Colonic mucosa (tissue), 4 donors: ENCODE data around the gene KIAA1549. TPM values are rescaled to one million over a fixed set of nuclear protein-coding genes. Genes with fewer than 3 reads are reported as not detected.

ENCODE experiments used
- DNase-seq: peaks from one replicate; pipeline ENCODE4 v3.0.0-alpha.2; 2020
- H3K27ac ChIP-seq: fragments of 200-600 bp; one replicate; pipeline ENCODE4 v1.8.0; 2021
- H3K27me3 ChIP-seq: fragments of 200-600 bp; one replicate; pipeline ENCODE4 v1.8.0; 2021
- H3K36me3 ChIP-seq: fragments of 200-600 bp; one replicate; pipeline ENCODE4 v1.8.0; 2021
- H3K4me1 ChIP-seq: fragments of 200-600 bp; one replicate; pipeline ENCODE4 v1.8.0; 2021; ENCODE audit warnings: mild to moderate bottlenecking
- H3K4me3 ChIP-seq: fragments of 200-600 bp; one replicate; pipeline ENCODE4 v1.8.0; 2021
- H3K9ac ChIP-seq, 2 donors: one replicate each; pipeline ENCODE4 v1.7.0; 2013; ENCODE audit warnings: control low read depth in 2 of 2, low read depth in 2 of 2, low read length in 2 of 2
- H3K9me3 ChIP-seq: fragments of 200-600 bp; one replicate; pipeline ENCODE4 v1.8.0; 2021
- intact Hi-C: fragments of 100-400 bp; cut with DNase I; formaldehyde crosslinking; loops from one replicate; pipeline ENCODE4 v1.14.1; 2022
- total RNA-seq, 2 donors: library from RNA; stranded (reverse); fragmentation: NEBNext Ultra II Directional in 1 of 2; extraction: Animal tissue kit (Norgen Biotek cat#: 25700) in 1 of 2; gene quantifications; one replicate each; pipeline ENCODE4 v1.2.1, GENCODE V29; 2021
- TF ChIP-seq, protein P1 (sequence below): fragments of 200-600 bp; IDR thresholded peaks from one replicate; pipeline ENCODE4 v1.8.0; 2022; ENCODE audit warnings: antibody characterized with exemption, mild to moderate bottlenecking
- donor health status: healthy.
- donor health status: DM: no; HTN: no; CAD: no.
- donor health status: DM: no; HTN: no; CAD: no.

Gene KIAA1549
- total RNA-seq, 2 donors from 2014 or later, result 2.9 to 3.5 TPM

DNA sequence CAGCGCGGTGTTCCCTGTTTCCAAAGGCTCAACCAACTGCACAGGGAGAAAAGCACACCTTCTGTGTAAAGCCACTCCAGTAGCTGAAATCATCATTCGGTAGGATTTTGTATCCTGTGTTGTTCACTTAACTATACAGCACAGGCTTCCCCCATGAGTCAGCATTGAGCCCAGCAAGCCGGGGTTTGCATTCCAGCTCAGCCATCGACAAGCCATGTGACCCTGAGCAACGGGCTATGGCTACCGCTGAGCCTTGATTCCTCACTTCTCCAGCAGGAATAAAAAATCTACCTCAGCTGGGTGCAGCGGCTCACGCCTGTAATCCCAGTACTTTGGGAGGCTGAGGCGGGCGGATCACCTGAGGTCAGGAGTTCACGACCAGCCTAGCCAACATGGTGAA lies 139.1 kb downstream of the KIAA1549 start:
- intact Hi-C loops, result no loop called here
- H3K9ac ChIP-seq, result no peak overlapping the region
- H3K4me1 ChIP-seq, result no peaks in the 10 kb centered on the region
- no peak overlapping the region for H3K4me3 ChIP-seq
- DNase-seq, result no peak
- no peak overlapping the region for H3K27ac ChIP-seq
- no peaks in the 10 kb centered on the region for H3K27me3 ChIP-seq
- H3K36me3 ChIP-seq, result no peaks in the 10 kb centered on the region
- TF ChIP-seq, protein P1, sequence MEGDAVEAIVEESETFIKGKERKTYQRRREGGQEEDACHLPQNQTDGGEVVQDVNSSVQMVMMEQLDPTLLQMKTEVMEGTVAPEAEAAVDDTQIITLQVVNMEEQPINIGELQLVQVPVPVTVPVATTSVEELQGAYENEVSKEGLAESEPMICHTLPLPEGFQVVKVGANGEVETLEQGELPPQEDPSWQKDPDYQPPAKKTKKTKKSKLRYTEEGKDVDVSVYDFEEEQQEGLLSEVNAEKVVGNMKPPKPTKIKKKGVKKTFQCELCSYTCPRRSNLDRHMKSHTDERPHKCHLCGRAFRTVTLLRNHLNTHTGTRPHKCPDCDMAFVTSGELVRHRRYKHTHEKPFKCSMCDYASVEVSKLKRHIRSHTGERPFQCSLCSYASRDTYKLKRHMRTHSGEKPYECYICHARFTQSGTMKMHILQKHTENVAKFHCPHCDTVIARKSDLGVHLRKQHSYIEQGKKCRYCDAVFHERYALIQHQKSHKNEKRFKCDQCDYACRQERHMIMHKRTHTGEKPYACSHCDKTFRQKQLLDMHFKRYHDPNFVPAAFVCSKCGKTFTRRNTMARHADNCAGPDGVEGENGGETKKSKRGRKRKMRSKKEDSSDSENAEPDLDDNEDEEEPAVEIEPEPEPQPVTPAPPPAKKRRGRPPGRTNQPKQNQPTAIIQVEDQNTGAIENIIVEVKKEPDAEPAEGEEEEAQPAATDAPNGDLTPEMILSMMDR, result no peak
- H3K9me3 ChIP-seq, result no peaks in the 10 kb centered on the region

DNA sequence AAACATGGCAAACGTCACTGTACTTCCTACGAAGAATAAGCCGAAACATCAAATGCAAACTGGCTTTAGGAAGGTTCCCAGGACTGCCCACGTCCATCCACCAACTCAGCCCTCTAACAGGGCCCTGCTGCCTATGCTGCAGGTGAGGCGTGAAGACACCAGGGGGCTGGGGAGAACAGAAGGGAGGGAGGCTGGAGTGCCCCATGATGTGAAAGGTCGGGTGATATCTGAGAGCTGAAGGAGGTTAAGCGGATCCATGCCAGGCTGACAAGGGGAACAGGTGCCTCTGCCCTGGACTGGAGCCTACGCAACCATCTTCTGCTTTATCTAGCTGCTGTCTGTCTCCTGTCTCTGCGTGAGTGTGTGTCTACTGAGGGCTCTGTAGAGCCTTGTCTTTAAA lies 143.0 kb downstream of the KIAA1549 start:
- Histone ChIP-seq H3K4me1 (no peaks in the 10 kb centered on the region), H3K36me3 (no peaks in the 10 kb centered on the region), H3K4me3 (no peak overlapping the region), H3K9ac (no peak overlapping the region), H3K9me3 (no peaks in the 10 kb centered on the region), H3K27ac (no peak overlapping the region), H3K27me3 (no peaks in the 10 kb centered on the region)
- intact Hi-C loops, result no loop called here
- no peak for DNase-seq
- TF ChIP-seq, protein P1, result no peak

DNA sequence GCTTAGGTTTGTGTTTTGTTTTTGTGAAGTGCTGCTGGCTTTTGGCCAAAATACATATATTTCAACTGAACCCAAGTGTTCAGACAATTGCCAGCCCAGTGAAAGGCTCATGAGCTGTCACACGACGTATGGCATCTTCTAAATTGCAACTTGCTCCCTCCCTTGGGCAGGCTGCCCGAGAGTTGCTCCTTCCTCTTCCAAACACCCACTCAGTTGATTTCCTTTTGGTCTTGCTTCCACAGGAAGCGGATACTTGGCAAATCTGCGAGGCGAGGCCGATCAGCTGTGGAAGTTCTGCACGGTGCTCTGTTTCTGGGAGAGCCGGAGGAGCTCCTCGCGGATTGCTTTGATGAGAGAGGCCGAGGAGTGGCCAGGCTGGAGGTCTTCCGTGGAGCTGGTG lies 143.6 kb downstream of the KIAA1549 start:
- H3K9me3 ChIP-seq, result no peaks in the 10 kb centered on the region
- no peaks in the 10 kb centered on the region for H3K27me3 ChIP-seq
- no peak for DNase-seq
- TF ChIP-seq, protein P1, result no peak
- no peaks in the 10 kb centered on the region for H3K36me3 ChIP-seq
- H3K27ac ChIP-seq, result no peak overlapping the region
- no peak overlapping the region for H3K9ac ChIP-seq
- intact Hi-C loops, result no loop called here
- H3K4me1 ChIP-seq, result no peaks in the 10 kb centered on the region
- H3K4me3 ChIP-seq, result no peak overlapping the region

DNA sequence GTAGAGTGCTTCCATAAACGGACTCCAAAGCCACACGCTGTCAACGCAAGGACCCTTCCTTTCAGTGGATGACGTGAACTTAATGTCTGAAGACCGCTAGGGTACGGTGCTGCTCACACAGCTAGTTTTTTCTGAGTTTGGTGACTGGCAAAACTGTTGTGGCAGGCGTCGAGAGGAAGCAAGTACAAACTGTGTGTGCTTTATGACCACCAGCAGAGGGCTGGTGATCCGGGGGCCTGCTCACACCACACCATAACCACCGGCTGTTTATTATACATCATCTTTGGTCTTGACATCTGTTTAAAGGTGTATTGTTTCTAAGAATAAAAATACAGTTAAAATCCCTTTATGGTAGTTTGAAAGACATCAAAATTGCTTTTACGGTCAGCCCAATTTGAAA lies 146.1 kb downstream of the KIAA1549 start:
- Histone ChIP-seq H3K4me1 (no peaks in the 10 kb centered on the region), H3K9ac (no peak overlapping the region), H3K9me3 (no peaks in the 10 kb centered on the region), H3K27ac (no peak overlapping the region), H3K36me3 (no peaks in the 10 kb centered on the region), H3K27me3 (no peaks in the 10 kb centered on the region), H3K4me3 (no peak overlapping the region)
- intact Hi-C loops, result no loop called here
- TF ChIP-seq, protein P1, result no peak
- DNase-seq, result no peak

DNA sequence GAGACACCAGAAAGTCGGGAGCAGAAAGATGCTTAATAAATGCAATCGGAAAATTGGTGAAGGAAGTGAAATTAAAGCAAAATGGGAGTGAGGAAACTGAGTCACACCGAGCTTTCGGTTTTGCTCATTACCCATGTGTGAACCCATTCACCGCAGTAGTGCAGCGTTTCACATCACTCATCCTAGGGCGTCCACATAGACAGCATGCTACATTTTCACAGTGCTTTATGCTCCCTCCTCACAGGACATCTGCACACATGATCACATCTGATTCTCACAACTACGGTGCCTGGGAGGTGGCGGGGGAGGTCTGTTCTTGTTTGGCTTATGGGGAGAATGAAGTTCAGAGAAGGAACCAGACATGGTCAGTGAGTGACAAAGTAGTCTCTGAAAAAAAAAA lies 146.6 kb downstream of the KIAA1549 start:
- intact Hi-C loops, result no loop called here
- no peaks in the 10 kb centered on the region for H3K27me3 ChIP-seq
- TF ChIP-seq, protein P1, result no peak
- H3K4me1 ChIP-seq, result no peaks in the 10 kb centered on the region
- no peak overlapping the region for H3K9ac ChIP-seq
- H3K9me3 ChIP-seq, result no peaks in the 10 kb centered on the region
- no peaks in the 10 kb centered on the region for H3K36me3 ChIP-seq
- H3K27ac ChIP-seq, result no peak overlapping the region
- DNase-seq, result no peak
- H3K4me3 ChIP-seq, result no peak overlapping the region

DNA sequence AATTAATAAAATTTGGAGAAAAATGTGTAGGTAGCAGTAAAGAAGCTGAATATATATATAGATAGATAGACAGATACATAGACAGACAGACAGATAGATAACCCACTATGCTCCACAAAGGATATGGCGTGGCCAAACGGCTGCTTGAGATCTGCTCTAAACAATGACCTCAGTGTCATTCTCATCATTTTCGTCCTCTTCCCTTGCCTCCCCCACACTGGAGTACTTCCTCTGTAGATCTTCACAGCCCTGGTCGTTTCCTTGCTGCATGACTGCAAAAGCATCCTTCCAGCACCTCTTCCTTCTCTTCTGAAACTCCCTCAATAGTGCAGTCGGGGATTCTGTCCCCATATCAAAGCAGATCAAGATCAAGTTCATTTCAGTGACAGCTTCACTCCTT lies 147.6 kb downstream of the KIAA1549 start:
- no peak for DNase-seq
- no peaks in the 10 kb centered on the region for H3K4me1 ChIP-seq
- no peaks in the 10 kb centered on the region for H3K36me3 ChIP-seq
- TF ChIP-seq, protein P1, result no peak
- no peaks in the 10 kb centered on the region for H3K9me3 ChIP-seq
- intact Hi-C loops, result no loop called here
- H3K9ac ChIP-seq, result no peak overlapping the region
- H3K4me3 ChIP-seq, result no peak overlapping the region
- H3K27ac ChIP-seq, result no peak overlapping the region
- no peaks in the 10 kb centered on the region for H3K27me3 ChIP-seq
